ACC112 (cell line): Measurements from ENCODE around the gene NOX5.

ENCODE experiments used
- H2AFZ ChIP-seq: fragments of 200-600 bp; sonication (generic); one replicate; pipeline ENCODE4 v1.6.0; 2017; ENCODE audit warnings: antibody characterized with exemption, low read length; ENCODE audit not compliant: unreplicated experiment
- H3K27ac ChIP-seq: fragments of 200-600 bp; sonication (generic); 2 replicates; pipeline ENCODE4 v1.5.1; 2014; ENCODE audit warnings: low read depth, mild to moderate bottlenecking, antibody characterized with exemption, low read length, moderate library complexity
- H3K27me3 ChIP-seq: fragments of 200-600 bp; sonication (generic); 2 replicates; pipeline ENCODE4 v1.6.1; 2014; ENCODE audit warnings: mild to moderate bottlenecking, antibody characterized with exemption, low read length, moderate library complexity, mixed read lengths; ENCODE audit not compliant: insufficient read depth
- H3K36me3 ChIP-seq: fragments of 200-600 bp; sonication (generic); 2 replicates; pipeline ENCODE4 v1.6.1; 2016; ENCODE audit warnings: mild to moderate bottlenecking, antibody characterized with exemption, low read length, moderate library complexity, mixed read lengths; ENCODE audit not compliant: insufficient read depth
- H3K4me1 ChIP-seq: fragments of 200-600 bp; sonication (generic); one replicate; pipeline ENCODE4 v1.6.1; 2016; ENCODE audit warnings: low read length, mixed read lengths; ENCODE audit not compliant: insufficient read depth, unreplicated experiment, control insufficient read depth
- H3K4me3 ChIP-seq: fragments of 200-600 bp; sonication (generic); 2 replicates; pipeline ENCODE4 v1.5.1; 2014; ENCODE audit warnings: mild to moderate bottlenecking, low read depth, low read length
- H3K79me2 ChIP-seq: fragments of 200-600 bp; sonication (generic); one replicate; pipeline ENCODE4 v1.6.0; 2016; ENCODE audit warnings: low read length; ENCODE audit not compliant: control insufficient read depth, unreplicated experiment, insufficient read depth

NOX5 gene

GRCh38 chr15:69055251-69055650, 40.8 kb downstream of the NOX5 start:
- H3K27me3 ChIP-seq, result peaks cover 17% of the 10 kb centered on the region
- H3K79me2 ChIP-seq, result no peaks in the 10 kb centered on the region
- no peaks in the 10 kb centered on the region for H3K36me3 ChIP-seq
- H2AFZ ChIP-seq, result no peak overlapping the region
- H3K4me3 ChIP-seq, result no peak overlapping the region
- no peaks in the 10 kb centered on the region for H3K4me1 ChIP-seq
- no peak overlapping the region for H3K27ac ChIP-seq

GRCh38 chr15:69056365-69056764, 41.9 kb downstream of the NOX5 start:
- no peaks in the 10 kb centered on the region for H3K36me3 ChIP-seq
- H3K4me1 ChIP-seq, result no peaks in the 10 kb centered on the region
- no peaks in the 10 kb centered on the region for H3K79me2 ChIP-seq
- H3K27ac ChIP-seq, result no peak overlapping the region
- peaks cover 17% of the 10 kb centered on the region for H3K27me3 ChIP-seq
- no peak overlapping the region for H2AFZ ChIP-seq
- no peak overlapping the region for H3K4me3 ChIP-seq

GRCh38 chr15:69058830-69059556, 44.5 kb downstream of the NOX5 start:
- peak overlapping the region; percentile 36; the same call in 1 of the 2 replicates for H3K4me3 ChIP-seq
- peaks cover 17% of the 10 kb centered on the region for H3K27me3 ChIP-seq

GRCh38 chr15:69059557-69059943, 45.1 kb downstream of the NOX5 start:
- Histone ChIP-seq H3K4me1 (no peaks in the 10 kb centered on the region), H3K79me2 (no peaks in the 10 kb centered on the region), H3K27me3 (peaks cover 17% of the 10 kb centered on the region; the same call in 1 of the 2 replicates), H2AFZ (peak overlapping the region; percentile 15), H3K4me3 (no peak overlapping the region), H3K36me3 (no peaks in the 10 kb centered on the region), H3K27ac (no peak overlapping the region)

More at GRCh38 chr15:69058830-69059556, 44.5 kb downstream of the NOX5 start:
- Histone ChIP-seq H3K4me1 (no peaks in the 10 kb centered on the region), H3K79me2 (no peaks in the 10 kb centered on the region), H3K36me3 (no peaks in the 10 kb centered on the region), H3K27ac (no peak overlapping the region), H2AFZ (peak overlapping the region; percentile 15)

GRCh38 chr15:69060041-69060481, 45.6 kb downstream of the NOX5 start:
- Histone ChIP-seq H3K36me3 (no peaks in the 10 kb centered on the region), H3K27me3 (peaks cover 17% of the 10 kb centered on the region; the same call in 1 of the 2 replicates), H3K27ac (no peak overlapping the region), H3K79me2 (no peaks in the 10 kb centered on the region), H3K4me3 (no peak overlapping the region), H3K4me1 (no peaks in the 10 kb centered on the region), H2AFZ (no peak overlapping the region)

GRCh38 chr15:69060744-69061143, 46.2 kb downstream of the NOX5 start:
- Histone ChIP-seq H3K27ac (no peak overlapping the region), H3K27me3 (peaks cover 17% of the 10 kb centered on the region; the same call in 1 of the 2 replicates), H3K79me2 (no peaks in the 10 kb centered on the region), H3K36me3 (no peaks in the 10 kb centered on the region), H3K4me1 (no peaks in the 10 kb centered on the region), H3K4me3 (no peak overlapping the region), H2AFZ (no peak overlapping the region)

GRCh38 chr15:69061414-69061842, 46.9 kb downstream of the NOX5 start:
- no peaks in the 10 kb centered on the region for H3K4me1 ChIP-seq
- H3K4me3 ChIP-seq, result no peak overlapping the region
- H3K27ac ChIP-seq, result no peak overlapping the region
- no peak overlapping the region for H2AFZ ChIP-seq
- H3K79me2 ChIP-seq, result no peaks in the 10 kb centered on the region
- H3K36me3 ChIP-seq, result no peaks in the 10 kb centered on the region
- peaks cover 17% of the 10 kb centered on the region; the same call in 1 of the 2 replicates for H3K27me3 ChIP-seq

- H3K4me1 ChIP-seq, result no peaks in the 10 kb centered on the region
- H3K79me2 ChIP-seq, result no peaks in the 10 kb centered on the region
- H2AFZ ChIP-seq, result no peak overlapping the region
- H3K27me3 ChIP-seq, result no peaks in the 10 kb centered on the region
- H3K27ac ChIP-seq, result no peak overlapping the region
- no peaks in the 10 kb centered on the region for H3K36me3 ChIP-seq
- H3K4me3 ChIP-seq, result no peak overlapping the region
These were observed 50.2 kb downstream of the NOX5 start for GRCh38 chr15:69064649-69065048.

GRCh38 chr15:69066007-69066995, 51.8 kb downstream of the NOX5 start:
- Histone ChIP-seq H3K4me3 (no peak overlapping the region), H2AFZ (no peak overlapping the region)

GRCh38 chr15:69067296-69067695, 52.8 kb downstream of the NOX5 start:
- no peaks in the 10 kb centered on the region for H3K4me1 ChIP-seq
- H3K27me3 ChIP-seq, result 0 out of 2 replicates have a peak, but pooled peaks cover 4% of the 10 kb centered on the region
- H2AFZ ChIP-seq, result no peak overlapping the region
- H3K27ac ChIP-seq, result no peak overlapping the region
- no peaks in the 10 kb centered on the region for H3K79me2 ChIP-seq
- no peaks in the 10 kb centered on the region for H3K36me3 ChIP-seq
- H3K4me3 ChIP-seq, result no peak overlapping the region

More at GRCh38 chr15:69066007-69066995, 51.8 kb downstream of the NOX5 start:
- Histone ChIP-seq H3K4me1 (no peaks in the 10 kb centered on the region), H3K79me2 (no peaks in the 10 kb centered on the region), H3K27ac (no peak overlapping the region), H3K27me3 (no peaks in the 10 kb centered on the region), H3K36me3 (no peaks in the 10 kb centered on the region)
